ENCODE data around the gene KLHL5. TPM values are rescaled to one million over a fixed set of nuclear protein-coding genes. Genes with fewer than 3 reads are reported as not detected.

KLHL5 gene
- total and polyA plus RNA-seq, 9 of the 15 experiments (the other 6 are each of a cell fraction or from before 2014, with no cell fraction given) = 8.0 to 30.8 (median 22.1) TPM

DNA sequence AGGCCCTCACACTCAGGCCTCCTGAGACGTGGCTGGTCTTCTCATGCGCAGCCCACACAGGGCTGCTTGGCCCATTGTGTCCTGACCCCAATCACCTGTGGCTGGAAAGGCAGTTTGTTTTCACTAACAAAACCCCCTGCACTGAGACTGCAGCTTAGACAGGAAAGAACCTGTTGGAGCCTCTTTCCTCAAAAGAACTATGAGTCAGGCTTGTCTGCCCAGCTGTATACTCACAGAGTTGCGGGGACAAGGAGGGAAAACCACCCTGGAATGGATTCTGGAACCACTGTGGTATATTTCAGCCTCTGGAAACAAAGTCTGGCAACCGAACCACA is 24.6 kb upstream of the KLHL5 start:
- peak; percentile 36 for ATAC-seq
- Histone ChIP-seq H3K4me1 (replicated peaks in 1 of 2; ENCODE audit: control insufficient read depth in 2 of 2, insufficient read depth in 2 of 2, low read length in 2 of 2) (peaks cover 7 to 12% of the 10 kb centered on the region in 2 experiments), H3K27ac (ENCODE audit: extremely low read depth, low read depth, low read length) (peak overlapping the region; percentile 38; the same call in 1 of the 3 replicates), H3K9me1 (ENCODE audit: control insufficient read depth, insufficient read depth, low read length) (no peaks in the 10 kb centered on the region), H3K4me3 (no peak overlapping the region), H3K4me2 (ENCODE audit: insufficient read depth, low read length) (no peak overlapping the region), H3K9me3 (replicated peaks; ENCODE audit: control insufficient read depth, insufficient read depth, low read depth, low read length) (no peaks in the 10 kb centered on the region), H3K9ac (ENCODE audit: insufficient read depth in 1 of 2, low read depth in 2 of 2, low read length in 2 of 2) (peak overlapping the region; percentile 6 to 37; a peak in 3 of 4 replicates), H3K27me3 (ENCODE audit: control insufficient read depth in 2 of 2, insufficient read depth in 2 of 2, low read length in 2 of 2) (no peaks in the 10 kb centered on the region), H4K20me1 (replicated peaks; ENCODE audit: control insufficient read depth, insufficient read depth, low read length) (no peaks in the 10 kb centered on the region), H2AFZ (ENCODE audit: low read depth, low read length) (peak overlapping the region; percentile 81), H3K36me3 (ENCODE audit: control insufficient read depth, insufficient read depth, low read length) (no peaks in the 10 kb centered on the region), H3K79me2 (ENCODE audit: control insufficient read depth, insufficient read depth, low read length) (no peaks in the 10 kb centered on the region)
- FAIRE-seq = no peak
- in situ Hi-C loops (cut with MboI) = no loop called here
- WGBS (ENCODE audit: insufficient coverage, low coverage, missing lambda C conversion rate) = 46% methylated on average over 4 of the region's 4 CpGs
- ChIA-PET POLR2A (interaction anchor here (0.6 to 1.5 kb wide), 3 partner anchors 9 to 32 kb away, joined by 3 to 9 read pairs (median 7); no protein-coding TSS in a partner anchor), CTCF (ENCODE audit: low intra/inter-chr PET ratio) (no interaction called here)
- no TSS peak for BruUV-seq (replicated peaks)
- peak in 1 of 4 experiments; percentile 27 for DNase-seq (ENCODE audit: extremely low read depth in 1 of 4, low spot score in 3 of 4)
- intact Hi-C loops (cut with micrococcal nuclease) = no loop called here
- TF ChIP-seq NR1H2 (CRISPR knock-in tag; IDR thresholded peaks at IDR 0.05) (no peak), ZNF511 (CRISPR knock-in tag; IDR thresholded peaks at IDR 0.05) (no peak), ZSCAN29 (IDR thresholded peaks at IDR 0.05) (no peak), JUND (IDR thresholded peaks at IDR 0.05; ENCODE audit: borderline replicate concordance, low read depth, low read length) (0 out of 2 replicates have a peak, but pooled peaks have one; percentile 29), JUND (tag; IDR thresholded peaks at IDR 0.05; ENCODE audit: borderline replicate concordance, low read depth, low read length) (no peak), LARP7 (IDR thresholded peaks at IDR 0.05) (no peak), HDGF (IDR thresholded peaks at IDR 0.05) (no peak), ATF3 (IDR thresholded peaks at IDR 0.05) (0 out of 2 replicates have a peak, but pooled peaks have one; percentile 13), ATF3 (CRISPR knock-in tag; conservative IDR thresholded peaks at IDR 0.05) (no peak), GTF2A2 (tag; IDR thresholded peaks at IDR 0.05) (no peak), FOSL1 (tag; conservative IDR thresholded peaks at IDR 0.05) (0 out of 2 replicates have a peak, but pooled peaks have one; percentile 10), XRCC3 (IDR thresholded peaks at IDR 0.05) (no peak), CHD2 (IDR thresholded peaks at IDR 0.05; ENCODE audit: low read depth, low read length) (no peak), SIX5 (IDR thresholded peaks at IDR 0.05; ENCODE audit: borderline replicate concordance in 1 of 2, insufficient read depth in 1 of 2, low read depth in 1 of 2, low read length in 2 of 2) (no peak), RBM15 (IDR thresholded peaks at IDR 0.05; ENCODE audit: insufficient read depth, low read length) (no peak)
- TF ChIP-seq, protein P1, sequence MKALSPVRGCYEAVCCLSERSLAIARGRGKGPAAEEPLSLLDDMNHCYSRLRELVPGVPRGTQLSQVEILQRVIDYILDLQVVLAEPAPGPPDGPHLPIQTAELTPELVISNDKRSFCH (CRISPR knock-in tag; IDR thresholded peaks at IDR 0.05) = no peak
- TF ChIP-seq, protein P1 (tag; IDR thresholded peaks at IDR 0.05) = no peak
- TF ChIP-seq, protein P2, sequence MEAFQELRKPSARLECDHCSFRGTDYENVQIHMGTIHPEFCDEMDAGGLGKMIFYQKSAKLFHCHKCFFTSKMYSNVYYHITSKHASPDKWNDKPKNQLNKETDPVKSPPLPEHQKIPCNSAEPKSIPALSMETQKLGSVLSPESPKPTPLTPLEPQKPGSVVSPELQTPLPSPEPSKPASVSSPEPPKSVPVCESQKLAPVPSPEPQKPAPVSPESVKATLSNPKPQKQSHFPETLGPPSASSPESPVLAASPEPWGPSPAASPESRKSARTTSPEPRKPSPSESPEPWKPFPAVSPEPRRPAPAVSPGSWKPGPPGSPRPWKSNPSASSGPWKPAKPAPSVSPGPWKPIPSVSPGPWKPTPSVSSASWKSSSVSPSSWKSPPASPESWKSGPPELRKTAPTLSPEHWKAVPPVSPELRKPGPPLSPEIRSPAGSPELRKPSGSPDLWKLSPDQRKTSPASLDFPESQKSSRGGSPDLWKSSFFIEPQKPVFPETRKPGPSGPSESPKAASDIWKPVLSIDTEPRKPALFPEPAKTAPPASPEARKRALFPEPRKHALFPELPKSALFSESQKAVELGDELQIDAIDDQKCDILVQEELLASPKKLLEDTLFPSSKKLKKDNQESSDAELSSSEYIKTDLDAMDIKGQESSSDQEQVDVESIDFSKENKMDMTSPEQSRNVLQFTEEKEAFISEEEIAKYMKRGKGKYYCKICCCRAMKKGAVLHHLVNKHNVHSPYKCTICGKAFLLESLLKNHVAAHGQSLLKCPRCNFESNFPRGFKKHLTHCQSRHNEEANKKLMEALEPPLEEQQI (IDR thresholded peaks at IDR 0.05) = no peak
